Endodermal cell (in vitro differentiated cells): Measurements from ENCODE around the gene CNGA4. TPM values are rescaled to one million over a fixed set of nuclear protein-coding genes. Genes with fewer than 3 reads are reported as not detected.

ENCODE experiments used
- DNase-seq: peaks from one replicate; pipeline ENCODE4 v3.0.0-alpha.2; 2017
- H3K27ac ChIP-seq: 2 replicates; pipeline ENCODE4 v1.5.1; 2013; ENCODE audit warnings: mild to moderate bottlenecking, low read depth, low read length, moderate library complexity
- H3K27me3 ChIP-seq: 2 replicates; pipeline ENCODE4 v1.6.1; 2013; ENCODE audit warnings: mild to moderate bottlenecking, low read length, moderate library complexity; ENCODE audit not compliant: insufficient read depth, control insufficient read depth, poor library complexity, severe bottlenecking
- H3K36me3 ChIP-seq: 2 replicates; pipeline ENCODE4 v1.7.0; 2013; ENCODE audit warnings: mild to moderate bottlenecking, low read length, moderate library complexity; ENCODE audit not compliant: control insufficient read depth, insufficient read depth
- H3K4me1 ChIP-seq: one replicate; pipeline ENCODE4 v1.7.0; 2013; ENCODE audit warnings: low read length; ENCODE audit not compliant: control insufficient read depth, insufficient read depth
- H3K4me3 ChIP-seq: 2 replicates; pipeline ENCODE4 v1.5.1; 2013; ENCODE audit warnings: mild to moderate bottlenecking, low read length, moderate library complexity
- H3K9ac ChIP-seq: 2 replicates; pipeline ENCODE4 v1.6.1; 2013; ENCODE audit warnings: mild to moderate bottlenecking, low read length, moderate library complexity; ENCODE audit not compliant: poor library complexity, severe bottlenecking; ENCODE audit errors: extremely low read depth
- H3K9me3 ChIP-seq: 2 replicates; pipeline ENCODE4 v1.6.1; 2013; ENCODE audit warnings: mild to moderate bottlenecking, low read length, moderate library complexity; ENCODE audit not compliant: control insufficient read depth
- H3K27ac Mint-ChIP-seq: 2 replicates; pipeline ENCODE4 v1.8.0; 2020; ENCODE audit warnings: mixed read lengths
- H3K27me3 Mint-ChIP-seq: 2 replicates; pipeline ENCODE4 v1.8.0; 2021; ENCODE audit warnings: mild to moderate bottlenecking, mixed read lengths; ENCODE audit not compliant: insufficient read depth
- H3K36me3 Mint-ChIP-seq: 2 replicates; pipeline ENCODE4 v1.8.0; 2020; ENCODE audit warnings: low read depth, mixed read lengths
- H3K4me1 Mint-ChIP-seq: 2 replicates; pipeline ENCODE4 v1.8.0; 2020; ENCODE audit warnings: mixed read lengths
- H3K4me3 Mint-ChIP-seq: 2 replicates; pipeline ENCODE4 v1.8.0; 2020; ENCODE audit warnings: mild to moderate bottlenecking, moderate library complexity, mixed read lengths
- H3K9me3 Mint-ChIP-seq: 2 replicates; pipeline ENCODE4 v1.8.0; 2020; ENCODE audit warnings: mild to moderate bottlenecking, mixed read lengths
- WGBS, 2 experiments: methylation state at CpG; one replicate each; pipeline versions ENCODE4 v1.1.5 to v1.1.7; 2013; ENCODE audit warnings: missing lambda C conversion rate in 2 of 2, mixed read lengths in 1 of 2; ENCODE audit not compliant: insufficient coverage in 1 of 2, insufficient read length in 1 of 2; 5-methylcytosine and 5-hydroxymethylcytosine counted together
- total RNA-seq, 2 donors: library from RNA; stranded (reverse); fragmentation: NEBNext Ultra II Directional in 1 of 2; extraction: Animal tissue kit (Norgen Biotek cat#: 25700) in 1 of 2; gene quantifications; 2 replicates in 1 of 2; 3 replicates in 1 of 2; pipeline ENCODE4 v1.2.1, GENCODE V29; 2021
- TF ChIP-seq, protein P1 (sequence below): fragments of 200-600 bp; sonication (generic); conservative IDR thresholded peaks from 2 replicates; pipeline ENCODE4 v1.5.0; 2021; ENCODE audit warnings: antibody characterized with exemption, mild to moderate bottlenecking

The CNGA4 gene
- total RNA-seq, 2 donors from 2014 or later: 1.7 to 4.3 TPM

DNA sequence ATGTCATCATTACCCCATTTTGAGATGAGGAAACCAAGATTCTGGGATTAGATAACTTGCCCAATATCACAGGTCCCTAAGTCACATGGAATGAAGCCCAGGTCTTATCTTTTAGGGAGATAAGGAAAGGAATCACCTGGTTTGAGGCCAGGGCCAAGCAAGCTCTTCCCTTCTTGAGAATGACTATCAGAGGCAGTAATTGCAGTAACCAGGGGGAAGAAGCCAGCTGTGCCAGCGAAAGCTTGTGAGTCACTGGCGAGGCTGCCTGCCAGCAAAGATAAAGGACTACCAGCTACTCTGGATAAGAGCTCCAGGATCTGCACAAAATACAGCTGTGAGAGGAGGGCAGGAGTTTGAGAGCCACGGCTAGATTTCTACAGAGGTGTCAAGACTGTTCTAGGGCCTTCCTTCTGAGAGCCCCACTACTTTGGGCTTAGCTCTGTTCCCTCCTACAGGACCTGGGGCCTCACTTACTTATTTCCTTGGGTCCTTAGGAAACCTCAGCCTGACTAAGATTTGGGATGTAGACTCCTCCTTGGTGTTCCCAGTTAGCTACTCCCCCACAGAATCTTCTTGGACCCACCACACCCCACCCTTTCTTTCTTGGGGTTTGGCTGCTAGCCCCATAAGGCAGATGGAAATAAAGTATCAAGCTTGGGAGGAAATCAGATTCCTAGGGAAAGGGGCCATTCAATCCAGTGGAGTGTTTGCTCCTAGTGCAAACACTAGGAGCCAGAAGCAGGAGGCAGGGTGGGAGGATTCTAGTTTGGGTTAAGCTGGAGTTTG, 11.1 kb downstream of the CNGA4 start:
- Histone ChIP-seq H3K9ac (no peak overlapping the region), H3K4me1 (peaks cover 14% of the 10 kb centered on the region), H3K27ac (no peak overlapping the region), H3K27me3 (peaks cover 2% of the 10 kb centered on the region), H3K9me3 (peaks cover 4% of the 10 kb centered on the region), H3K36me3 (no peaks in the 10 kb centered on the region), H3K4me3 (no peak overlapping the region)
- peaks cover 3% of the 10 kb centered on the region for H3K36me3 Mint-ChIP-seq
- H3K9me3 Mint-ChIP-seq: peaks cover 2% of the 10 kb centered on the region
- no peaks in the 10 kb centered on the region for H3K27me3 Mint-ChIP-seq
- peaks cover 12% of the 10 kb centered on the region for H3K4me1 Mint-ChIP-seq
- peak; percentile 81 for DNase-seq
- H3K4me3 Mint-ChIP-seq: no peak overlapping the region
- TF ChIP-seq, protein P1, sequence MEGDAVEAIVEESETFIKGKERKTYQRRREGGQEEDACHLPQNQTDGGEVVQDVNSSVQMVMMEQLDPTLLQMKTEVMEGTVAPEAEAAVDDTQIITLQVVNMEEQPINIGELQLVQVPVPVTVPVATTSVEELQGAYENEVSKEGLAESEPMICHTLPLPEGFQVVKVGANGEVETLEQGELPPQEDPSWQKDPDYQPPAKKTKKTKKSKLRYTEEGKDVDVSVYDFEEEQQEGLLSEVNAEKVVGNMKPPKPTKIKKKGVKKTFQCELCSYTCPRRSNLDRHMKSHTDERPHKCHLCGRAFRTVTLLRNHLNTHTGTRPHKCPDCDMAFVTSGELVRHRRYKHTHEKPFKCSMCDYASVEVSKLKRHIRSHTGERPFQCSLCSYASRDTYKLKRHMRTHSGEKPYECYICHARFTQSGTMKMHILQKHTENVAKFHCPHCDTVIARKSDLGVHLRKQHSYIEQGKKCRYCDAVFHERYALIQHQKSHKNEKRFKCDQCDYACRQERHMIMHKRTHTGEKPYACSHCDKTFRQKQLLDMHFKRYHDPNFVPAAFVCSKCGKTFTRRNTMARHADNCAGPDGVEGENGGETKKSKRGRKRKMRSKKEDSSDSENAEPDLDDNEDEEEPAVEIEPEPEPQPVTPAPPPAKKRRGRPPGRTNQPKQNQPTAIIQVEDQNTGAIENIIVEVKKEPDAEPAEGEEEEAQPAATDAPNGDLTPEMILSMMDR: no peak
- H3K27ac Mint-ChIP-seq: peak overlapping the region; percentile 91
- WGBS, 2 experiments: 65 to 70% methylated on average over 3 of the region's 3 CpGs

DNA sequence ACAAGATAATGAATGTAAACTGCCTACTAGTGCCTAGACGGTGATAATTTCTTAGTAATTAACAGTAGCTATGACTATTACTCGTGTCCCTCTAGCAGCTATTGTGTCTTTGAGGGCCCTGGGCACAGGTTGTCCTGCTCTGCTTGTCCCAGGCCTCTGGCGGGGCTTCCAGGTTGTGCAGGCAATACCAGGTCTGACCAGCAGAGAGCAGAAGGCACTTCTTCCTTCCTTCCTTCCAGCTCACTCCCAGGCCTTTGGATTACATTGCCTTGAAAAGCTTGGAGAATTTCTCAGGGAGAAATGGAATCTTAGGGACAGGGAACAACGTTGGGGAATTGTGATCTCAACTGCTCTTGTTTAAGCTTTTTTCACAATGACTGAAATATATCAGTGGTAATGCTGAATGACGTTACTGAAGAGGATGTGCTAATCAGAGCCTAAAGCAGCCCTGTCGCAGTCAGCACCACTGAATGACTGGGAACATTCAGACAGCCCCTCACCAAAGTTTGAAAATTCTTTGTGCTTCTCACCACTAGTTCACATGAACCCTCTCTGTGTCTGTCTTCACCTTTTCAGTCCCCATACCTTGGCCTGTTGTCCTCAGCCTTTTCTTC, 12.3 kb downstream of the CNGA4 start:
- no peak overlapping the region for H3K9ac ChIP-seq
- H3K4me1 Mint-ChIP-seq: peaks cover 12% of the 10 kb centered on the region
- DNase-seq: peak; percentile 97
- H3K27ac Mint-ChIP-seq: peak overlapping the region; percentile 84
- H3K27me3 ChIP-seq: peaks cover 6% of the 10 kb centered on the region
- no peak overlapping the region for H3K27ac ChIP-seq
- no peak overlapping the region for H3K4me3 Mint-ChIP-seq
- TF ChIP-seq, protein P1: peak; percentile 97
- H3K9me3 Mint-ChIP-seq: peaks cover 2% of the 10 kb centered on the region
- H3K9me3 ChIP-seq: peaks cover 4% of the 10 kb centered on the region
- WGBS, 2 experiments: 51 to 56% methylated on average over 6 of the region's 6 CpGs
- H3K27me3 Mint-ChIP-seq: no peaks in the 10 kb centered on the region
- peaks cover 16% of the 10 kb centered on the region for H3K4me1 ChIP-seq
- H3K36me3 ChIP-seq: no peaks in the 10 kb centered on the region
- H3K36me3 Mint-ChIP-seq: peaks cover 3% of the 10 kb centered on the region
- H3K4me3 ChIP-seq: no peak overlapping the region

DNA sequence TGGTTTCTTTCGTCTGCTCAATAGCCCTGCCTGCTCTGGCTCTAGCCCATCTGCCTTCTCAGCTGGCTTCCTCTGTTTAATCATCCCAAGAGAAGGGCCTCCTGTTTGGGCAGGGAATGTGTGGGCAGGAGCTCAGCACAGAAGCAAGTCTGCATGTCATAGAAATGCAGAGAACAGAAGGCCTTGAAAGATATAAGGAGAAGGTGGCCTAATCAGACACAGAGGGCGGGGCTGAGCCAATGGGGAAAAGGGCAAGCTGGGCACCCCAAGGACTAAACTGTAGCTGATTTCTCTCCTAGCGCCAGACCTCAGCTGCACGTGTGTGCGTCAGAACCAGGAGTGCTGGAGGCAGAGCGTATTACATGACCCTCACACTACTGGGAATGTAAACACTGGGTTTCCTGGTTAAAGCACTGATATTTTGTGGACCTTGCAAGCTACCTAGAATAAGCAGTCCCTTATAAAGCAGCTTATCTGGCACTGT, 13.1 kb downstream of the CNGA4 start:
- Mint-ChIP-seq H3K4me1 (peaks cover 12% of the 10 kb centered on the region), H3K27me3 (no peaks in the 10 kb centered on the region), H3K36me3 (peaks cover 3% of the 10 kb centered on the region), H3K9me3 (peaks cover 2% of the 10 kb centered on the region), H3K27ac (no peak overlapping the region), H3K4me3 (no peak overlapping the region)
- Histone ChIP-seq H3K4me3 (no peak overlapping the region), H3K4me1 (peaks cover 19% of the 10 kb centered on the region), H3K27ac (no peak overlapping the region), H3K9ac (no peak overlapping the region), H3K27me3 (peaks cover 6% of the 10 kb centered on the region), H3K9me3 (peaks cover 4% of the 10 kb centered on the region), H3K36me3 (no peaks in the 10 kb centered on the region)
- DNase-seq: no peak
- WGBS, 2 experiments: 91 to 95% methylated on average over 6 of the region's 6 CpGs
- TF ChIP-seq, protein P1: no peak
